ENCODE measurements around the gene TBC1D12.

The TBC1D12 gene

GRCh38 chr10:94483970-94484369, 81.6 kb downstream of the TBC1D12 start:
- Histone ChIP-seq H3K4me3 (ENCODE audit: low read length) (no peak overlapping the region), H3K27me3 (ENCODE audit: control insufficient read depth, insufficient read depth, low read length) (no peaks in the 10 kb centered on the region), H3K36me3 (ENCODE audit: control insufficient read depth, insufficient read depth, low read length) (no peaks in the 10 kb centered on the region), H3K9ac (ENCODE audit: low read length) (no peak overlapping the region), H3K4me1 (ENCODE audit: control insufficient read depth, insufficient read depth, low read length) (no peaks in the 10 kb centered on the region), H3K9me3 (ENCODE audit: control insufficient read depth, low read length) (no peaks in the 10 kb centered on the region)

GRCh38 chr10:94485094-94485493, 82.8 kb downstream of the TBC1D12 start:
- H3K4me1 ChIP-seq (ENCODE audit: control insufficient read depth, insufficient read depth, low read length): no peaks in the 10 kb centered on the region
- H3K9ac ChIP-seq (ENCODE audit: low read length): no peak overlapping the region
- no peaks in the 10 kb centered on the region for H3K9me3 ChIP-seq (ENCODE audit: control insufficient read depth, low read length)
- no peaks in the 10 kb centered on the region for H3K36me3 ChIP-seq (ENCODE audit: control insufficient read depth, insufficient read depth, low read length)
- no peaks in the 10 kb centered on the region for H3K27me3 ChIP-seq (ENCODE audit: control insufficient read depth, insufficient read depth, low read length)
- no peak overlapping the region for H3K4me3 ChIP-seq (ENCODE audit: low read length)

- Histone ChIP-seq H3K36me3 (ENCODE audit: control insufficient read depth, insufficient read depth, low read length) (no peaks in the 10 kb centered on the region), H3K4me3 (ENCODE audit: low read length) (no peak overlapping the region)
Measured at GRCh38 chr10:94487575-94487974, 85.2 kb downstream of the TBC1D12 start.

GRCh38 chr10:94489107-94489506, 86.8 kb downstream of the TBC1D12 start:
- no peak overlapping the region for H3K4me3 ChIP-seq (ENCODE audit: low read length)
- no peaks in the 10 kb centered on the region for H3K36me3 ChIP-seq (ENCODE audit: control insufficient read depth, insufficient read depth, low read length)
- H3K9me3 ChIP-seq (ENCODE audit: control insufficient read depth, low read length): no peaks in the 10 kb centered on the region
- H3K27me3 ChIP-seq (ENCODE audit: control insufficient read depth, insufficient read depth, low read length): no peaks in the 10 kb centered on the region
- no peaks in the 10 kb centered on the region for H3K4me1 ChIP-seq (ENCODE audit: control insufficient read depth, insufficient read depth, low read length)
- no peak overlapping the region for H3K9ac ChIP-seq (ENCODE audit: low read length)

More at GRCh38 chr10:94487575-94487974, 85.2 kb downstream of the TBC1D12 start:
- no peaks in the 10 kb centered on the region for H3K9me3 ChIP-seq (ENCODE audit: control insufficient read depth, low read length)
- no peaks in the 10 kb centered on the region for H3K4me1 ChIP-seq (ENCODE audit: control insufficient read depth, insufficient read depth, low read length)
- H3K27me3 ChIP-seq (ENCODE audit: control insufficient read depth, insufficient read depth, low read length): no peaks in the 10 kb centered on the region
- no peak overlapping the region for H3K9ac ChIP-seq (ENCODE audit: low read length)

GRCh38 chr10:94489976-94490788, 87.8 kb downstream of the TBC1D12 start:
- no peaks in the 10 kb centered on the region for H3K36me3 ChIP-seq (ENCODE audit: control insufficient read depth, insufficient read depth, low read length)

GRCh38 chr10:94490789-94491039, 88.4 kb downstream of the TBC1D12 start:
- Histone ChIP-seq H3K27me3 (ENCODE audit: control insufficient read depth, insufficient read depth, low read length) (no peaks in the 10 kb centered on the region), H3K9me3 (ENCODE audit: control insufficient read depth, low read length) (no peaks in the 10 kb centered on the region), H3K4me3 (ENCODE audit: low read length) (no peak overlapping the region), H3K9ac (ENCODE audit: low read length) (no peak overlapping the region), H3K36me3 (ENCODE audit: control insufficient read depth, insufficient read depth, low read length) (no peaks in the 10 kb centered on the region), H3K4me1 (ENCODE audit: control insufficient read depth, insufficient read depth, low read length) (no peaks in the 10 kb centered on the region)

More at GRCh38 chr10:94489976-94490788, 87.8 kb downstream of the TBC1D12 start:
- Histone ChIP-seq H3K4me1 (ENCODE audit: control insufficient read depth, insufficient read depth, low read length) (no peaks in the 10 kb centered on the region), H3K9me3 (ENCODE audit: control insufficient read depth, low read length) (no peaks in the 10 kb centered on the region), H3K9ac (ENCODE audit: low read length) (no peak overlapping the region), H3K4me3 (ENCODE audit: low read length) (no peak overlapping the region), H3K27me3 (ENCODE audit: control insufficient read depth, insufficient read depth, low read length) (no peaks in the 10 kb centered on the region)

- Histone ChIP-seq H3K9me3 (ENCODE audit: control insufficient read depth, low read length) (no peaks in the 10 kb centered on the region), H3K4me1 (ENCODE audit: control insufficient read depth, insufficient read depth, low read length) (no peaks in the 10 kb centered on the region), H3K36me3 (ENCODE audit: control insufficient read depth, insufficient read depth, low read length) (no peaks in the 10 kb centered on the region), H3K9ac (ENCODE audit: low read length) (no peak overlapping the region), H3K27me3 (ENCODE audit: control insufficient read depth, insufficient read depth, low read length) (no peaks in the 10 kb centered on the region), H3K4me3 (ENCODE audit: low read length) (no peak overlapping the region)
Measured at GRCh38 chr10:94493463-94493862, 91.1 kb downstream of the TBC1D12 start.

- no peaks in the 10 kb centered on the region for H3K4me1 ChIP-seq (ENCODE audit: control insufficient read depth, insufficient read depth, low read length)
- no peak overlapping the region for H3K9ac ChIP-seq (ENCODE audit: low read length)
- no peaks in the 10 kb centered on the region for H3K36me3 ChIP-seq (ENCODE audit: control insufficient read depth, insufficient read depth, low read length)
- no peaks in the 10 kb centered on the region for H3K27me3 ChIP-seq (ENCODE audit: control insufficient read depth, insufficient read depth, low read length)
- H3K4me3 ChIP-seq (ENCODE audit: low read length): no peak overlapping the region
- no peaks in the 10 kb centered on the region for H3K9me3 ChIP-seq (ENCODE audit: control insufficient read depth, low read length)
Measured at GRCh38 chr10:94496010-94496409, 93.7 kb downstream of the TBC1D12 start.

- H3K27me3 ChIP-seq (ENCODE audit: control insufficient read depth, insufficient read depth, low read length): no peaks in the 10 kb centered on the region
- H3K9me3 ChIP-seq (ENCODE audit: control insufficient read depth, low read length): no peaks in the 10 kb centered on the region
- no peaks in the 10 kb centered on the region for H3K4me1 ChIP-seq (ENCODE audit: control insufficient read depth, insufficient read depth, low read length)
- H3K36me3 ChIP-seq (ENCODE audit: control insufficient read depth, insufficient read depth, low read length): no peaks in the 10 kb centered on the region
- H3K9ac ChIP-seq (ENCODE audit: low read length): no peak overlapping the region
- H3K4me3 ChIP-seq (ENCODE audit: low read length): no peak overlapping the region
Measured at GRCh38 chr10:94496646-94497045, 94.3 kb downstream of the TBC1D12 start.

GRCh38 chr10:94500063-94500462, 97.7 kb downstream of the TBC1D12 start:
- Histone ChIP-seq H3K9ac (ENCODE audit: low read length) (no peak overlapping the region), H3K4me3 (ENCODE audit: low read length) (no peak overlapping the region), H3K4me1 (ENCODE audit: control insufficient read depth, insufficient read depth, low read length) (no peaks in the 10 kb centered on the region), H3K9me3 (ENCODE audit: control insufficient read depth, low read length) (no peaks in the 10 kb centered on the region), H3K36me3 (ENCODE audit: control insufficient read depth, insufficient read depth, low read length) (no peaks in the 10 kb centered on the region), H3K27me3 (ENCODE audit: control insufficient read depth, insufficient read depth, low read length) (no peaks in the 10 kb centered on the region)

GRCh38 chr10:94521276-94522250, 119.2 kb downstream of the TBC1D12 start:
- no peaks in the 10 kb centered on the region for H3K4me1 ChIP-seq (ENCODE audit: control insufficient read depth, insufficient read depth, low read length)
- H3K9me3 ChIP-seq (ENCODE audit: control insufficient read depth, low read length): no peaks in the 10 kb centered on the region
- no peaks in the 10 kb centered on the region for H3K36me3 ChIP-seq (ENCODE audit: control insufficient read depth, insufficient read depth, low read length)
- H3K4me3 ChIP-seq (ENCODE audit: low read length): no peak overlapping the region
- no peak overlapping the region for H3K9ac ChIP-seq (ENCODE audit: low read length)
- H3K27me3 ChIP-seq (ENCODE audit: control insufficient read depth, insufficient read depth, low read length): no peaks in the 10 kb centered on the region

GRCh38 chr10:94524146-94524545, 121.8 kb downstream of the TBC1D12 start:
- Histone ChIP-seq H3K4me3 (ENCODE audit: low read length) (no peak overlapping the region), H3K27me3 (ENCODE audit: control insufficient read depth, insufficient read depth, low read length) (no peaks in the 10 kb centered on the region), H3K36me3 (ENCODE audit: control insufficient read depth, insufficient read depth, low read length) (no peaks in the 10 kb centered on the region), H3K4me1 (ENCODE audit: control insufficient read depth, insufficient read depth, low read length) (no peaks in the 10 kb centered on the region), H3K9me3 (ENCODE audit: control insufficient read depth, low read length) (no peaks in the 10 kb centered on the region), H3K9ac (ENCODE audit: low read length) (no peak overlapping the region)

Measured in mucosa of stomach (tissue), 1 donor.